HepG2 (cell line): ENCODE data around the gene TEF. TPM values are rescaled to one million over a fixed set of nuclear protein-coding genes. Genes with fewer than 3 reads are reported as not detected.

Experiments
- BHLHE40 ChIP-seq: IDR thresholded peaks from 2 replicates; pipeline ENCODE4 v1.6.1; 2011; ENCODE audit warnings: low read length, improper control_type of control experiment
- HMG20A ChIP-seq: IDR thresholded peaks from 2 replicates; pipeline ENCODE4 v1.6.1; 2016; ENCODE audit warnings: borderline replicate concordance
- ISL2 ChIP-seq: sonication (generic); formaldehyde crosslinking; IDR thresholded peaks from 2 replicates; pipeline ENCODE4 v1.5.0; 2020; ENCODE audit warnings: missing genetic modification reagents
- KLF16 ChIP-seq, 2 experiments: sonication (generic) in 1 of 2; formaldehyde crosslinking in 1 of 2; IDR thresholded peaks; 2 replicates each; pipeline versions ENCODE4 v1.6.1 to v1.8.0; 2016 to 2023; ENCODE audit warnings: missing genetic modification reagents in 2 of 2, missing compliant biosample characterization in 1 of 2
- MED13 ChIP-seq: sonication (generic); formaldehyde crosslinking; IDR thresholded peaks from 2 replicates; pipeline ENCODE4 v1.5.0; 2020; ENCODE audit warnings: missing genetic modification reagents
- MNT ChIP-seq: fragments of 450-650 bp; IDR thresholded peaks from 2 replicates; pipeline ENCODE4 v1.6.1; 2016
- MXD4 ChIP-seq: IDR thresholded peaks from 2 replicates; pipeline ENCODE4 v1.6.1; 2016; ENCODE audit warnings: mild to moderate bottlenecking, missing biosample characterization, missing genetic modification reagents
- NFIB ChIP-seq: sonication (generic); formaldehyde crosslinking; IDR thresholded peaks from 2 replicates; pipeline ENCODE4 v1.9.0; 2021; ENCODE audit warnings: missing genetic modification reagents, mild to moderate bottlenecking, borderline replicate concordance
- RXRA ChIP-seq: sonication (generic); formaldehyde crosslinking; IDR thresholded peaks from 2 replicates; pipeline ENCODE4 v1.5.1; 2020; ENCODE audit warnings: missing genetic modification reagents
- USF2 ChIP-seq, 2 experiments: sonication (generic) in 1 of 2; formaldehyde crosslinking in 1 of 2; IDR thresholded peaks; 2 replicates each; pipeline versions ENCODE4 v1.5.1 to v1.6.1; 2011 to 2020; ENCODE audit warnings: borderline replicate concordance in 1 of 2, low read depth in 1 of 2, low read length in 1 of 2, mild to moderate bottlenecking in 1 of 2, missing genetic modification reagents in 1 of 2, moderate library complexity in 1 of 2
- ZBTB7A ChIP-seq: sonication (generic); formaldehyde crosslinking; IDR thresholded peaks from 2 replicates; pipeline ENCODE4 v1.8.0; 2022; ENCODE audit warnings: mild to moderate bottlenecking, missing genetic modification reagents
- ZFX ChIP-seq: sonication (generic); formaldehyde crosslinking; IDR thresholded peaks from 2 replicates; pipeline ENCODE4 v1.4.0; 2020; ENCODE audit warnings: mild to moderate bottlenecking, low read depth, missing genetic modification reagents, moderate library complexity
- ZFY ChIP-seq: sonication (generic); formaldehyde crosslinking; IDR thresholded peaks from 2 replicates; pipeline ENCODE4 v1.4.0; 2020; ENCODE audit warnings: missing genetic modification reagents
- ZKSCAN8 ChIP-seq: IDR thresholded peaks from 2 replicates; pipeline ENCODE4 v1.6.1; 2016; ENCODE audit warnings: borderline replicate concordance, missing genetic modification reagents, missing compliant biosample characterization
- ZNF160 ChIP-seq: sonication (generic); formaldehyde crosslinking; IDR thresholded peaks from 2 replicates; pipeline ENCODE4 v1.8.0; 2022; ENCODE audit warnings: mild to moderate bottlenecking, inconsistent platforms, missing genetic modification reagents
- ZNF280D ChIP-seq: sonication (generic); formaldehyde crosslinking; IDR thresholded peaks from 2 replicates; pipeline ENCODE4 v1.5.1; 2020; ENCODE audit warnings: mild to moderate bottlenecking, missing genetic modification reagents
- ZNF350 ChIP-seq: sonication (generic); formaldehyde crosslinking; IDR thresholded peaks from 2 replicates; pipeline ENCODE4 v1.4.0; 2020; ENCODE audit warnings: mild to moderate bottlenecking, low read depth, missing genetic modification reagents, borderline replicate concordance
- ZNF550 ChIP-seq: sonication (generic); formaldehyde crosslinking; IDR thresholded peaks from 2 replicates; pipeline ENCODE4 v1.4.0; 2020; ENCODE audit warnings: mild to moderate bottlenecking, missing genetic modification reagents, borderline replicate concordance
- ZNF558 ChIP-seq: sonication (generic); formaldehyde crosslinking; IDR thresholded peaks from 2 replicates; pipeline ENCODE4 v1.9.0; 2022; ENCODE audit warnings: mild to moderate bottlenecking, missing genetic modification reagents, borderline replicate concordance
- ZNF569 ChIP-seq: sonication (generic); formaldehyde crosslinking; IDR thresholded peaks from 2 replicates; pipeline ENCODE4 v1.5.0; 2020; ENCODE audit warnings: mild to moderate bottlenecking, missing genetic modification reagents, moderate library complexity, borderline replicate concordance
- ZNF580 ChIP-seq: IDR thresholded peaks from 2 replicates; pipeline ENCODE4 v1.6.1; 2016; ENCODE audit warnings: low read depth, borderline replicate concordance
- ZNF781 ChIP-seq: sonication (generic); formaldehyde crosslinking; IDR thresholded peaks from 2 replicates; pipeline ENCODE4 v1.5.1; 2020; ENCODE audit warnings: borderline replicate concordance, mild to moderate bottlenecking, missing genetic modification reagents; ENCODE audit errors: not compliant biosample characterization
- polyA plus RNA-seq, 8 experiments: library from polyadenylated mRNA; depleted of rRNA in 3 of 8; stranded (reverse) in 7 of 8; unstranded in 1 of 8; fragments of >200 nt; fragmentation: Illumina TruSeq in 4 of 8; extraction: Trizol in 4 of 8; gene quantifications; 2 replicates each; pipeline versions ENCODE4 v1.2.1 to v1.2.3, GENCODE V29; 2011 to 2016; ENCODE audit warnings: low read depth in 4 of 8, missing spikeins in 1 of 8, mixed read lengths in 1 of 8; ENCODE audit not compliant: insufficient read depth in 1 of 8
- total RNA-seq, 5 experiments: library from RNA; depleted of rRNA; stranded (reverse); fragments of >200 nt; fragmentation: Illumina TruSeq; extraction: Trizol; gene quantifications; 2 replicates each; pipeline ENCODE4 v1.2.3, GENCODE V29; 2016; ENCODE audit warnings: low read depth in 1 of 5

Gene TEF
- total and polyA plus RNA-seq, 2 of the 13 experiments (the other 11 are each of a cell fraction or from before 2014, with no cell fraction given): 7.6 to 11.2 TPM

GRCh38 chr22:41367039-41367679, 14.6 kb upstream of the TEF start (continued):
- TF ChIP-seq MED13 (CRISPR knock-in tag) (no peak), RXRA (peak; percentile 43; the same call in 1 of the 2 replicates), HMG20A (CRISPR knock-in tag) (peak; percentile 42; the same call in 1 of the 2 replicates), ZNF558 (CRISPR knock-in tag) (no peak), ZNF160 (CRISPR knock-in tag) (no peak), MXD4 (CRISPR knock-in tag) (peak; percentile 90), ZNF550 (CRISPR knock-in tag) (no peak), ZFY (CRISPR knock-in tag) (peak; percentile 66), ZFX (peak; percentile 85), ZNF350 (CRISPR knock-in tag) (peak; percentile 65; the same call in 1 of the 2 replicates), NFIB (CRISPR knock-in tag) (peak; percentile 94), ISL2 (peak; percentile 58; the same call in 1 of the 2 replicates), ZNF781 (no peak), USF2 (IDR thresholded peaks at IDR 0.05; ENCODE audit: low read depth, low read length) (peak; percentile 96), USF2 (CRISPR knock-in tag; IDR thresholded peaks at IDR 0.05; ENCODE audit: borderline replicate concordance) (peak; percentile 96; the same call in 1 of the 2 replicates), ZNF580 (peak; percentile 54; the same call in 1 of the 2 replicates), ZBTB7A (no peak), ZNF569 (CRISPR knock-in tag) (0 out of 2 replicates have a peak, but pooled peaks have one; percentile 68), MNT (peak; percentile 71), ZNF280D (CRISPR knock-in tag) (peak; percentile 42; the same call in 1 of the 2 replicates), BHLHE40 (peak; percentile 38; the same call in 1 of the 2 replicates), ZKSCAN8 (CRISPR knock-in tag) (no peak; the same call in 1 of the 2 replicates), KLF16 (CRISPR knock-in tag; IDR thresholded peaks at IDR 0.05) (0 out of 4 replicates have a peak, but pooled peaks of 1 of the 2 experiments have one; percentile 46)
